Activated T-cell treated with anti-CD3 and anti-CD28 coated beads for 48 hours (primary cell): ENCODE results near the gene LRRC71.

Experiments
- DNase-seq: peaks from one replicate; pipeline ENCODE4 v3.0.0-alpha.2; 2020; ENCODE audit warnings: low read depth

Gene LRRC71

GRCh38 chr1:156892190-156893047 lies 28.0 kb upstream of the LRRC71 start:
- DNase-seq = peak; percentile 88

GRCh38 chr1:156893048-156893953 lies 27.1 kb upstream of the LRRC71 start, which contains the start of gene PEAR1:
Gene PEAR1, plus strand, starts transcription at chr1:156893718. Its CDS starts 10,209 bp downstream, at chr1:156903927.
- DNase-seq = no peak

- no peak for DNase-seq
Measured at GRCh38 chr1:156894001-156894400, 26.4 kb upstream of the LRRC71 start.

GRCh38 chr1:156894711-156895454 lies 25.5 kb upstream of the LRRC71 start:
- no peak for DNase-seq

- DNase-seq = no peak
Measured at GRCh38 chr1:156895455-156895812, 25.0 kb upstream of the LRRC71 start.

- DNase-seq = no peak
Measured at GRCh38 chr1:156895927-156896326, 24.5 kb upstream of the LRRC71 start.

GRCh38 chr1:156896490-156897033 lies 23.9 kb upstream of the LRRC71 start:
- DNase-seq = no peak

GRCh38 chr1:156897078-156897825 lies 23.2 kb upstream of the LRRC71 start:
- DNase-seq = no peak

GRCh38 chr1:156898161-156898566 lies 22.3 kb upstream of the LRRC71 start:
- no peak for DNase-seq

- DNase-seq = no peak
Measured at GRCh38 chr1:156898971-156899664, 21.3 kb upstream of the LRRC71 start.

GRCh38 chr1:156899956-156900718 lies 20.3 kb upstream of the LRRC71 start:
- DNase-seq = no peak

GRCh38 chr1:156900896-156901589 lies 19.4 kb upstream of the LRRC71 start:
- no peak for DNase-seq

- DNase-seq = no peak
Measured at GRCh38 chr1:156901590-156901900, 18.9 kb upstream of the LRRC71 start.

GRCh38 chr1:156901966-156902915 lies 18.2 kb upstream of the LRRC71 start:
- no peak for DNase-seq

- DNase-seq = no peak
Measured at GRCh38 chr1:156903328-156904091, 16.9 kb upstream of the LRRC71 start.

- DNase-seq = no peak
Measured at GRCh38 chr1:156904187-156904959, 16.1 kb upstream of the LRRC71 start.

- DNase-seq = no peak
Measured at GRCh38 chr1:156905176-156905575, 15.3 kb upstream of the LRRC71 start.
